Measurements from ENCODE around the gene DEFB112.

The DEFB112 gene

GRCh38 chr6:50049829-50050228 is at the start of gene DEFB112:
Gene DEFB112 (minus strand): TSS chr6:50049929. CDS start chr6:50049869, 60 bp downstream.
- no peak for DNase-seq (ENCODE audit: low spot score)

GRCh38 chr6:50098641-50098993 is 48.9 kb upstream of the DEFB112 start:
- DNase-seq (ENCODE audit: low spot score), result no peak

- DNase-seq (ENCODE audit: low spot score), result no peak
These were observed 48.4 kb upstream of the DEFB112 start for GRCh38 chr6:50097966-50098640.

GRCh38 chr6:50096296-50096695 is 46.6 kb upstream of the DEFB112 start:
- DNase-seq (ENCODE audit: low spot score), result no peak

- no peak for DNase-seq (ENCODE audit: low spot score)
These were observed 44.2 kb upstream of the DEFB112 start for GRCh38 chr6:50093938-50094272.

- DNase-seq (ENCODE audit: low spot score), result no peak
These were observed 43.6 kb upstream of the DEFB112 start for GRCh38 chr6:50093116-50093937.

- no peak for DNase-seq (ENCODE audit: low spot score)
These were observed 41.9 kb upstream of the DEFB112 start for GRCh38 chr6:50091641-50092040.

- no peak for DNase-seq (ENCODE audit: low spot score)
These were observed 40.2 kb upstream of the DEFB112 start for GRCh38 chr6:50089911-50090310.

GRCh38 chr6:50087231-50087954 is 37.7 kb upstream of the DEFB112 start:
- DNase-seq (ENCODE audit: low spot score), result no peak

GRCh38 chr6:50077385-50077784 is 27.7 kb upstream of the DEFB112 start:
- DNase-seq (ENCODE audit: low spot score), result no peak

- DNase-seq (ENCODE audit: low spot score), result no peak
These were observed 26.7 kb upstream of the DEFB112 start for GRCh38 chr6:50076431-50076830.

GRCh38 chr6:50071921-50072320 is 22.2 kb upstream of the DEFB112 start:
- DNase-seq (ENCODE audit: low spot score), result no peak

GRCh38 chr6:50070101-50070500 is 20.4 kb upstream of the DEFB112 start:
- no peak for DNase-seq (ENCODE audit: low spot score)

- no peak for DNase-seq (ENCODE audit: low spot score)
These were observed 12.3 kb upstream of the DEFB112 start for GRCh38 chr6:50062051-50062450.

GRCh38 chr6:50056242-50056641 is 6.5 kb upstream of the DEFB112 start:
- DNase-seq (ENCODE audit: low spot score), result no peak

GRCh38 chr6:50047026-50047425 is 2.7 kb downstream of the DEFB112 start:
- DNase-seq (ENCODE audit: low spot score), result no peak

- DNase-seq (ENCODE audit: low spot score), result no peak
These were observed 18.8 kb downstream of the DEFB112 start for GRCh38 chr6:50030777-50031562.

GRCh38 chr6:50030350-50030749 is 19.4 kb downstream of the DEFB112 start:
- DNase-seq (ENCODE audit: low spot score), result no peak

- DNase-seq (ENCODE audit: low spot score), result no peak
These were observed 24.5 kb downstream of the DEFB112 start for GRCh38 chr6:50025258-50025657.

GRCh38 chr6:50021894-50022293 is 27.8 kb downstream of the DEFB112 start, which contains the start of gene DEFB110:
Gene DEFB110 (minus strand): TSS chr6:50021994. CDS start chr6:50021935, 59 bp downstream.
- no peak for DNase-seq (ENCODE audit: low spot score)

GRCh38 chr6:50007819-50008218 is 41.9 kb downstream of the DEFB112 start:
- no peak for DNase-seq (ENCODE audit: low spot score)

GRCh38 chr6:50003139-50003538 is 46.6 kb downstream of the DEFB112 start:
- DNase-seq (ENCODE audit: low spot score), result no peak

Data from CD4-positive, alpha-beta T cell treated with Interleukin-6 at 100 ng/mL for 8 hours (primary cell).